Gastrocnemius medialis (tissue), 4 donors: ENCODE measurements around the gene VSTM2B. TPM values are rescaled to one million over a fixed set of nuclear protein-coding genes. Genes with fewer than 3 reads are reported as not detected.

ENCODE experiments used
- ATAC-seq, 2 donors: fragments of 150-250 bp; one replicate each; pipeline ENCODE4 v1.9.1; 2016
- DNase-seq, 2 donors: peaks; one replicate each; pipeline ENCODE4 v3.0.0-alpha.2; 2019
- H3K27ac ChIP-seq, 4 donors: fragments of 200-600 bp; sonication (generic); 1 replicate in 1 of 4; 2 replicates in 3 of 4; pipeline ENCODE4 v1.5.1; 2016 to 2018; ENCODE audit warnings: mild to moderate bottlenecking in 2 of 4, moderate library complexity in 1 of 4
- H3K27me3 ChIP-seq, 3 donors: fragments of 200-600 bp; sonication (generic) in 2 of 3; 1 replicate in 1 of 3; 2 replicates in 2 of 3; pipeline versions ENCODE4 v1.5.1 to v1.6.0; 2016 to 2019; ENCODE audit warnings: mild to moderate bottlenecking in 1 of 3, moderate library complexity in 1 of 3
- H3K36me3 ChIP-seq, 2 donors: fragments of 200-600 bp; sonication (generic) in 1 of 2; one replicate each; pipeline ENCODE4 v1.5.1; 2017 to 2018
- H3K4me1 ChIP-seq, 2 donors: fragments of 200-600 bp; sonication (generic) in 1 of 2; one replicate each; pipeline ENCODE4 v1.5.1; 2016 to 2017; ENCODE audit warnings: mild to moderate bottlenecking in 2 of 2
- H3K4me3 ChIP-seq, 4 donors: fragments of 200-600 bp; sonication (generic) in 3 of 4; 1 replicate in 1 of 4; 2 replicates in 3 of 4; pipeline ENCODE4 v1.5.1; 2016 to 2019; ENCODE audit warnings: mild to moderate bottlenecking in 2 of 4
- H3K9me3 ChIP-seq, 3 donors: fragments of 200-600 bp; sonication (generic) in 2 of 3; 1 replicate in 1 of 3; 2 replicates in 2 of 3; pipeline ENCODE4 v1.5.1; 2016 to 2019
- POLR2A ChIP-seq, 2 donors: fragments of 450-650 bp; IDR thresholded peaks; one replicate each; pipeline ENCODE4 v1.6.1; 2017; ENCODE audit warnings: antibody characterized with exemption in 2 of 2, mild to moderate bottlenecking in 2 of 2, moderate library complexity in 2 of 2
- in situ Hi-C, 4 donors: fragments of 200-750 bp; cut with MboI; loops; one replicate each; pipeline versions ENCODE4 v1.15.0 to v1.8.0; 2017; ENCODE audit warnings: low sequenced_read_pairs in 4 of 4
- intact Hi-C: fragments of 100-400 bp; cut with DNase I; formaldehyde crosslinking; loops from one replicate; pipeline ENCODE4 v1.15.1; 2023; ENCODE audit warnings: low total_unique reads
- total RNA-seq, 4 donors: library from RNA; depleted of rRNA; stranded (reverse); fragments of >200 nt; gene quantifications; one replicate each; pipeline versions ENCODE4 v1.1.0 to v1.2.3, GENCODE V29; 2016
- TF ChIP-seq, protein P1 (sequence below), 5 experiments: fragments of 450-650 bp in 3 of 5; fragments of 200-600 bp in 2 of 5; sonication (generic) in 2 of 5; IDR thresholded peaks in 4 of 5; conservative IDR thresholded peaks in 1 of 5; 1 replicate in 4 of 5; 2 replicates in 1 of 5; pipeline ENCODE4 v1.5.1; 2016 to 2019; ENCODE audit warnings: antibody characterized with exemption in 5 of 5, mild to moderate bottlenecking in 3 of 5, moderate library complexity in 3 of 5

The VSTM2B gene
- total RNA-seq, 4 donors from 2014 or later, result not detected

DNA sequence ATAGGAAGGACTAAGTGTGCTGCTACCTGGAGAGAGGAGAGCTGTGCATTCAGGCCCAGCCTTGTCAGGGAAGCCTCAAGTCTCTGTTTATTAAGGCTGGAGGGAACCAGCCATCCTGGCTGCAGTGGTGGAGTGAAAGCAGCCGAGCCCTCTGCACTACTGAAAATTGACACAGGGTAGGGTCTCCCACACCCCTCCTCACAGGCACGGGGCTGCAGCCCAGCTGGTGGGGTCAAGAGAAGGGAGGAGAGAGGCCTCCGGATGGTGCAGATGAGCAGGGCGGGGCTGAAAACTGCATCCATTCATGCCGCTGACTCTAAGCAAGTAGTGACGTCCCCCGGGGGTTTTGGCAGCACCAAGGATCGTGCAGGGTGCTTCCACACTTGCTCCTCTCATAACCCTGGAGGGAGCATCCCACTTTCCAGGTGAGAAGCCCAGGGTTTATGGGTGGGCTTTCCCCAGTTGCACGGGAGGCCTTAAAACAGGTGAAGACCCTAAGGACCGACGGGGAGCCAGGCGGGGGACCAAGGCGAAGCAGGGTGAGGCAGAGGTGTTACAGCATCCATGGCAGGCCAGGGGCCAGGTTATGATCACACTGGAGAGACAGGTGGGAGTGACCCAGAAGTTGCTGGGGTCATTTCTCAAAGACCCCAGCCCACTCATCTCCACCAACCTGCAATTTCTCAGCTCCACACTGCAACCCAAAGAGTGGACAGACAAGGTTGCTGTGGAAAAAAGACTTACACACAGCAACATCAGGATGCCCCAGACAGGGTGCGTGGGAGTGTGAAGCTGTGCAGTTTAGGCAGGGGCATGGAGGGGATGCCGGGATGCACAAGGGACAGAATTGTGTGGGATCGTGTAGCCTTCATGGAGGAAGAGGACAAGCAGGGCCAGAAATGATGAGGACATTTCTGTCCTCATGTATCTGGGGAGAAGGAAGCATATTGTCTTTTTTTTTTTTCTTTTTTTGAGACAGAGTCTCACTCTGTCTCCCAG lies 36.8 kb downstream of the VSTM2B start:
- no peak for DNase-seq
- in situ Hi-C loops, result no loop called here
- Histone ChIP-seq H3K9me3 (no peaks in the 10 kb centered on the region), H3K36me3 (no peaks in the 10 kb centered on the region), H3K4me3 (no peak overlapping the region), H3K27me3 (no peaks in the 10 kb centered on the region), H3K27ac (no peak overlapping the region), H3K4me1 (no peaks in the 10 kb centered on the region)
- no peak for ATAC-seq
- intact Hi-C loops, result no loop called here
- TF ChIP-seq, protein P1, sequence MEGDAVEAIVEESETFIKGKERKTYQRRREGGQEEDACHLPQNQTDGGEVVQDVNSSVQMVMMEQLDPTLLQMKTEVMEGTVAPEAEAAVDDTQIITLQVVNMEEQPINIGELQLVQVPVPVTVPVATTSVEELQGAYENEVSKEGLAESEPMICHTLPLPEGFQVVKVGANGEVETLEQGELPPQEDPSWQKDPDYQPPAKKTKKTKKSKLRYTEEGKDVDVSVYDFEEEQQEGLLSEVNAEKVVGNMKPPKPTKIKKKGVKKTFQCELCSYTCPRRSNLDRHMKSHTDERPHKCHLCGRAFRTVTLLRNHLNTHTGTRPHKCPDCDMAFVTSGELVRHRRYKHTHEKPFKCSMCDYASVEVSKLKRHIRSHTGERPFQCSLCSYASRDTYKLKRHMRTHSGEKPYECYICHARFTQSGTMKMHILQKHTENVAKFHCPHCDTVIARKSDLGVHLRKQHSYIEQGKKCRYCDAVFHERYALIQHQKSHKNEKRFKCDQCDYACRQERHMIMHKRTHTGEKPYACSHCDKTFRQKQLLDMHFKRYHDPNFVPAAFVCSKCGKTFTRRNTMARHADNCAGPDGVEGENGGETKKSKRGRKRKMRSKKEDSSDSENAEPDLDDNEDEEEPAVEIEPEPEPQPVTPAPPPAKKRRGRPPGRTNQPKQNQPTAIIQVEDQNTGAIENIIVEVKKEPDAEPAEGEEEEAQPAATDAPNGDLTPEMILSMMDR (IDR thresholded peaks at IDR 0.05 in 4 of 5, conservative IDR thresholded peaks at IDR 0.05 in 1 of 5), result no peak
- no peak for TF ChIP-seq POLR2A (IDR thresholded peaks at IDR 0.05)

DNA sequence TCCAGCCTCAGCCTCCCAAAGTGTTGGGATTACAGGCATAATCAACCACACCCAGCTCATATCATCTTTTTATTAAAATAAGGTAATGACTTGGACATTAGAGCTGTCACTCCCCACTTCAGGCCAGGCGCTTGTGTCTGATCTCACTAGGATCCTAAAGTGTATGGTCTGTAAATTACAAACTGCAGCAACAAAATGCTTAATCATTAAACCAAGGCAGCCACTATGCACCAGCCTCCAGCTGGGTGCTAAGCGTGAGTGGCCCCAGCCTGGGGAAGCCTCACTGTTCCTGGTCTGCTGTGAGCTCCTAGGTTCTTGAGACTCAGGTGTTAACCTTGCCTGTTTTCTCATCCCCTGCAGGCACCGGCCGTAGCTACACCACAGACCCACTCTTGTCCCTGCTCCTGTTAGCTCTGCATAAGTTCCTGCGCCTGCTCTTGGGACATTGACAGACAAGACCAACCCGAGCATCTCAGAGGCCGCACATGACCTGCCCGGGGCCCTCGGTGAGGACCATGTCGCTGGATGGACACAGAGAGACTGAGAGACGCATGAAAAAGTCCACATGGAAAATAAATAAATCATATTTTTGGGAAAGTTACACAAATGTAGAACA lies 37.8 kb downstream of the VSTM2B start:
- in situ Hi-C loops, result no loop called here
- TF ChIP-seq, protein P1 (IDR thresholded peaks at IDR 0.05 in 4 of 5, conservative IDR thresholded peaks at IDR 0.05 in 1 of 5), result no peak
- TF ChIP-seq POLR2A (IDR thresholded peaks at IDR 0.05), result no peak
- ATAC-seq (no peak), DNase-seq (no peak)
- Histone ChIP-seq H3K36me3 (no peaks in the 10 kb centered on the region), H3K27me3 (no peaks in the 10 kb centered on the region), H3K4me3 (no peak overlapping the region), H3K27ac (no peak overlapping the region), H3K4me1 (no peaks in the 10 kb centered on the region), H3K9me3 (no peaks in the 10 kb centered on the region)
- intact Hi-C loops, result no loop called here

GRCh38 chr19:29564574-29565005 lies 38.8 kb downstream of the VSTM2B start:
- intact Hi-C loops, result no loop called here
- no peak for ATAC-seq

GRCh38 chr19:29565171-29565570 lies 39.4 kb downstream of the VSTM2B start:
- H3K27me3 ChIP-seq, result peaks cover 0 to 2% (median 0%) of the 10 kb centered on the region in 3 donors

More at GRCh38 chr19:29564574-29565005, 38.8 kb downstream of the VSTM2B start:
- H3K4me3 ChIP-seq, result no peak overlapping the region
- TF ChIP-seq POLR2A (IDR thresholded peaks at IDR 0.05), result no peak
- in situ Hi-C loops, result no loop called here
- no peak overlapping the region for H3K27ac ChIP-seq
- H3K4me1 ChIP-seq, result no peaks in the 10 kb centered on the region
- no peaks in the 10 kb centered on the region for H3K9me3 ChIP-seq
- H3K27me3 ChIP-seq, result no peaks in the 10 kb centered on the region
- no peak for DNase-seq
- H3K36me3 ChIP-seq, result no peaks in the 10 kb centered on the region

More at GRCh38 chr19:29565171-29565570, 39.4 kb downstream of the VSTM2B start:
- in situ Hi-C loops, result no loop called here
- ATAC-seq (no peak), DNase-seq (no peak)
- no peak for TF ChIP-seq POLR2A (IDR thresholded peaks at IDR 0.05)
- TF ChIP-seq, protein P1 (IDR thresholded peaks at IDR 0.05 in 4 of 5, conservative IDR thresholded peaks at IDR 0.05 in 1 of 5), result no peak
- H3K27ac ChIP-seq, result no peak overlapping the region
- no peaks in the 10 kb centered on the region for H3K4me1 ChIP-seq
- H3K36me3 ChIP-seq, result no peaks in the 10 kb centered on the region
- H3K4me3 ChIP-seq, result no peak overlapping the region
- intact Hi-C loops, result no loop called here
- H3K9me3 ChIP-seq, result no peaks in the 10 kb centered on the region
